Activated CD4-positive, alpha-beta T cell treated with anti-CD3 and anti-CD28 coated beads, Interleukin-2, amount 10 ng/mL, durations not matched to agents 24 days and 14 days (primary cell): Measurements from ENCODE around the gene NEK1. TPM values are rescaled to one million over a fixed set of nuclear protein-coding genes. Genes with fewer than 3 reads are reported as not detected.
"Not testable (repeated sequence)": the region's sequence is repeated elsewhere in the genome, so short reads cannot be mapped to it uniquely, and the experiment has no call there.

Experiments
- DNase-seq: peaks from one replicate; pipeline ENCODE4 v3.0.0; 2022
- H3K27ac Mint-ChIP-seq: one replicate; pipeline ENCODE4 v1.8.0; 2022; ENCODE audit warnings: mild to moderate bottlenecking, mixed read lengths
- H3K27me3 Mint-ChIP-seq: one replicate; pipeline ENCODE4 v1.8.0; 2022; ENCODE audit warnings: mixed read lengths
- H3K36me3 Mint-ChIP-seq: one replicate; pipeline ENCODE4 v1.8.0; 2022; ENCODE audit warnings: low read depth, mild to moderate bottlenecking, mixed read lengths
- H3K4me1 Mint-ChIP-seq: one replicate; pipeline ENCODE4 v1.8.0; 2021; ENCODE audit warnings: mixed read lengths
- H3K4me3 Mint-ChIP-seq: one replicate; pipeline ENCODE4 v1.8.0; 2022; ENCODE audit warnings: mild to moderate bottlenecking, moderate library complexity, mixed read lengths
- H3K9me3 Mint-ChIP-seq: one replicate; pipeline ENCODE4 v1.8.0; 2021; ENCODE audit warnings: mixed read lengths
- intact Hi-C: fragments of 100-400 bp; cut with micrococcal nuclease; formaldehyde crosslinking; loops from one replicate; pipeline ENCODE4 v1.15.1; 2023
- total RNA-seq: library from RNA; stranded (reverse); gene quantifications from 2 replicates; pipeline ENCODE4 v1.2.3, GENCODE V29; 2022

NEK1 gene
- total RNA-seq, 1 donor from 2014 or later: 11.1 TPM

DNA sequence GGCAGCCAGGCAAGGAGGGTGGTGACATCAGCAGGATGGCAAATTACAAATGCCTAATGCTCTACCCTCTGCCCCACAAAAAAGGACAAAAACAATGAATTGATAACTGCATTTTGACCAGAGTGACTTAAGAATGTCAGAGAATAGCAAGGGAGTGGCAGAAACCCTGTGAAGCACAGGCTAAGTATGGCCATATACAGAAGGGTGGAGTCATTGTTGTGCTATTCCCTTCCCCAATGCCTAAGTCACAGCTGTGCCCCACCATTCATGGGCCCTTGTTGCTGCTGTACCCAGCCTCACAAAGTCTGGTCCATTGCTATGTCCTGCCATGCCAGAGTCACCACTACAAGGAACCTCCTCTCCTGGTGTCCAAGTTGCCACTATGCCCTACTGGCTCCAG, 123.1 kb downstream of the NEK1 start:
- Mint-ChIP-seq H3K4me1 (peaks cover 3% of the 10 kb centered on the region), H3K9me3 (no peaks in the 10 kb centered on the region), H3K27ac (no peak overlapping the region), H3K4me3 (no peak overlapping the region), H3K36me3 (no peaks in the 10 kb centered on the region), H3K27me3 (no peaks in the 10 kb centered on the region)
- no peak for DNase-seq
- intact Hi-C loops: loop anchor here (5.0 to 10.0 kb wide), 4 partner anchors 217 to 1305 kb away; partner anchors contain the start of gene SH3RF1

DNA sequence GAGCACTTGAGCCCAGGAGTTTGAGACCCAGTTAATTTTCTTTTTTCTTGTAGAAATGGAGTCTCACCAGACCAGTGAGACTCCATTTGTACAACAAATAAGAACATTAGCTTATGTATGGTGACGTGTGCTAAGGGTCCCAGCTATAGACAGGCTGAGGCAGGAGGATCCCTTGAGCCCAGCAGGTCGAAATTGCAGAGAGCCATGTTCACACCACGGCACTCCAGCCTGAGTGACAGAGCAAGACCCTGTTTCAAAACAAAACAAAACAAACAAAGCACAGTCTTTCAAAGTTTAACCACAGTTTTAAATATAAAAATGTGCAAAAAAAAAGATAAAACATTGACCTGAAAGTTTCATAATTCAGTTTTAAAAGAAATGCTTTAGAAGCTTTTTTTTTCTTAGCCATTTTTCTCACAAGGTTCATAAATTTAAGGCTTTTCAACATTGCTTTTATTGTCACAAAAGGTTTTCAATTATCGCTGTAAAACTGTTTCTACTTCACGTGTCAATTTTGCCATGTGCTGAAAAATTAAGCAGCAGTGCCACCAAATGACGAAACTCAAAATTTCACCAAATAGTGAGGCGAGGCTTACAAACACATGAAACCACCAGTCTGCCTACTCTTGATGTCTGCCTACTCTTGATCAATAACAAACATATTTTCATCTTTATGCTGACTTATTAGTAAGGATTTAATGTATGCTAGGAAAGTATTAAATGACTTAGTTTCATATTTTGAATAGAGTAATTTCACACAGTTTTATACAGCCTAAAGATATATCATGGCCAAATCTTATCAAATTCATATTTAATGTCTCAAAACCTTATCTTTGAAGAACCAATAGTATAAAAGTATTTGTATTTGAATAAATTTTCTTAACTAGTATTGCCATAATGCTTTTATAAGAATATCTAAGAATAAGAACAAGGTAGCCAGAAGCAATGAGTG, 126.3 kb downstream of the NEK1 start:
- H3K27me3 Mint-ChIP-seq: no peaks in the 10 kb centered on the region
- peak; percentile 84 for DNase-seq
- no peak overlapping the region for H3K27ac Mint-ChIP-seq
- no peaks in the 10 kb centered on the region for H3K9me3 Mint-ChIP-seq
- no peak overlapping the region for H3K4me3 Mint-ChIP-seq
- H3K4me1 Mint-ChIP-seq: no peaks in the 10 kb centered on the region
- no peaks in the 10 kb centered on the region for H3K36me3 Mint-ChIP-seq
- intact Hi-C loops: loop anchor here (1.0 to 10.0 kb wide), 6 partner anchors 214 to 1301 kb away; partner anchors contain the start of gene SH3RF1

DNA sequence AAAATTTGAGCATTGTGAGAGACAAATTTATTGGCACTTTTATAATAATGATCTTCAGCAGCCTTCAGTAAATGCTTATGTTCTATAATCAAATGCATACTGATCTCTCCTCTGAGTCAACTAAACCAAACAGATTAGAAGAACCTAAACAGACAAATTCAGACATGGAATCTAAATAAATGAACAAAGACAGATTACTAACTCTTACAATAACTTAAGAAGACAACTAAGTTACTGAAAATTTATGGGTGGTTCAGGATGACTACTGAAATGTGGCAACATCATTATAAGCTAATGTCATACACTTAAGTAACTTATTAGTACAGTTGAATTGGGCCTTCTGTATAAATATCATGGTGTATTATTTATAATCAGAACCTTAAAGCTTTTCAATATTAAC, 127.3 kb downstream of the NEK1 start:
- intact Hi-C loops: loop anchor here (5.0 to 10.0 kb wide), 4 partner anchors 213 to 1300 kb away; partner anchors contain the start of gene SH3RF1
- no peak overlapping the region for H3K4me3 Mint-ChIP-seq
- H3K27me3 Mint-ChIP-seq: no peaks in the 10 kb centered on the region
- H3K27ac Mint-ChIP-seq: no peak overlapping the region
- no peaks in the 10 kb centered on the region for H3K4me1 Mint-ChIP-seq
- H3K9me3 Mint-ChIP-seq: no peaks in the 10 kb centered on the region
- DNase-seq: no peak
- no peaks in the 10 kb centered on the region for H3K36me3 Mint-ChIP-seq

DNA sequence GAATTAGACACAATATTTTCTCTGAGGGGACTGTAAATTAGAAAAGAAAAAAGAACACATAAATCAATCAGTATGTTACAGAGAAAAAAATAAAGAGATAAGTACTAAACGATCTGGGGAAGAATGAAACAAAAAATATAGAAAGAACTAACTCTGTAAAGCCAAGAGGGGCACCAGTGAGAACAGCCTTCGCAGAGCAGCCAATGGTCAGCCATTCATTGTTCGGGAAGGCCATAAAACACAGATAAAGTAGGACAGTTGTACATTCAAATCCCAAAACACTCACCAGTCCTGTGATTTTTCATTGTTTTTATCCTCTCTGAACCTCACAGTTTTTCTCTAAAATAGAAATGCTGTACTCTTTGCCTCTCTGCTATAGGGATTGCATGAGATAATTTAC, 127.9 kb downstream of the NEK1 start:
- no peak overlapping the region for H3K27ac Mint-ChIP-seq
- H3K36me3 Mint-ChIP-seq: no peaks in the 10 kb centered on the region
- DNase-seq: no peak
- H3K9me3 Mint-ChIP-seq: no peaks in the 10 kb centered on the region
- intact Hi-C loops: loop anchor here (10.0 kb wide), 2 partner anchors 970 to 1300 kb away; no protein-coding TSS in a partner anchor
- H3K4me1 Mint-ChIP-seq: no peaks in the 10 kb centered on the region
- H3K4me3 Mint-ChIP-seq: no peak overlapping the region
- H3K27me3 Mint-ChIP-seq: no peaks in the 10 kb centered on the region

DNA sequence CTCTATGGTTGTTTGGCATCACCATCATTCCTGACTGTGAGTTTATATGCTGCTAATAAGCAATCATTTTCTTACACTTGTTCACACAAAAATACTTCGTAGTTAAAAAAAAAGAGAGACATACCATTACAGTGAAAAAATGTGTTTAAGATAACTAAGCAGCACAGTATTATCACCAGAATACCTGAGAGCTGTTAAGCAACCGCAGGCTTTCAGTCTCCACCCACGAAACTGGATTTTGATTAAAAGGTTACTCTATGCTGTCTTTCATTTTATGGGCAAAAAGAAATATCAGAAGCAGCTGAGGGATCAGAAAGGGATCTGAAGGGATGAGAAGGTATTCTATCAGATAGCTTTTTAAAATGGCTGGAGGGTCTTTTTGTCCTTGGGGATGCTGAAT, 148.3 kb downstream of the NEK1 start:
- H3K4me1 Mint-ChIP-seq: no peaks in the 10 kb centered on the region
- no peaks in the 10 kb centered on the region for H3K9me3 Mint-ChIP-seq
- no peaks in the 10 kb centered on the region for H3K27me3 Mint-ChIP-seq
- H3K4me3 Mint-ChIP-seq: no peak overlapping the region
- no peak overlapping the region for H3K27ac Mint-ChIP-seq
- DNase-seq: no peak
- intact Hi-C loops: no loop called here
- H3K36me3 Mint-ChIP-seq: peaks cover 12% of the 10 kb centered on the region

DNA sequence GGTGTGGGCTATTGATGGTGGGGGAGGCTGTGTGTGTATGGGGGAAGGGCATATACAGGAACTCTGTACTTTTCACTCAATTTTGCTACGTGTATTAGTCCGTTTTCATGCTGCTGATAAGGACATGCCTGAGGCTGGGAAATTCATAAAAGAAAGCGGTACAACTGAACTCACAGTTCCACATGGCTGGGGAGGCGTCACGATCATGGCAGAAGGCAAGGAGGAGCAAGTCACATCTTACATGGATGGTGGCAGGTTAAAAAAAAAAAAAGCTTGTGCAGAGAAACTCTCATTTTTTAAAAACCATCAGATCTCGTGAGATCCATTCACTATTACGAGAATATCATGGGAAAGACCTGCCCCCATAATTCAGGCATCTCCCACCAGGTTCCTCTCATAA, 152.3 kb downstream of the NEK1 start:
- intact Hi-C loops: no loop called here
- H3K4me3 Mint-ChIP-seq: no peak overlapping the region
- H3K4me1 Mint-ChIP-seq: no peaks in the 10 kb centered on the region
- no peaks in the 10 kb centered on the region for H3K27me3 Mint-ChIP-seq
- DNase-seq: no peak
- peaks cover 13% of the 10 kb centered on the region for H3K36me3 Mint-ChIP-seq
- H3K27ac Mint-ChIP-seq: no peak overlapping the region
- peaks cover 8% of the 10 kb centered on the region for H3K9me3 Mint-ChIP-seq

DNA sequence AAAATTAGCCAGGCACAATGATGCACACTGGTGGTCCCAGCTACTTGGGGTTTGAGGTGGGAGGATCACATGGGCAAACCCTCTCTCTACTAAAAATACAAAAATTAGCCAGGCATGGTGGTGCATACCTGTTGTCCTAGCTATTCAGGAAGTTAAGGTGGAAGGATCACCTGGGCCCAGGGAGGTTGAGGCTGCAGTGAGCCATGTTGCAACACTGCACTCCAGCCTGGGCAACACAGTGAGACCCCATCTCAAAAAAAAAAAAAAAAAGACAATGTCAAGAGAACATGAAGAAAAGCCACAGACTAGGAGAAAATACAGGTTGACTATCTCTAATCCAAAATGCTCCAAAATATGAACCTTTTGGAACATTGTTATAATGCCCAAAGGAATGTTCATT, 153.8 kb downstream of the NEK1 start:
- peaks cover 15% of the 10 kb centered on the region for H3K9me3 Mint-ChIP-seq
- intact Hi-C loops: no loop called here

DNA sequence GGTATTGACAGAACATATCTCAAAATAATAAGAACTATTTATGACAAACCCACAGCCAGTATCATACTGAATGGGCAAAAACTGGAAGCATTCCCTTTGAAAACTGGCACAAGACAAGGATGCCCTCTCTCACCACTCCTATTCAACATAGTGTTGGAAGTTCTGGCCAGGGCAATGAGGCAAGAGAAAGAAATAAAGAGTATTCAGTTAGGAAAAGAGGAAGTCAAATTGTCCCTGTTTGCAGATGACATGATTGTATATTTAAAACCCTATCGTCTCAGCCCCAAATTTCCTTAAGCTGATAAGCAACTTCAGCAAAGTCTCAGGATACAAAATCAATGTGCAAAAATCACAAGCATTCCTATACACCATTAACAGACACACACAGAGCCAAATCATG, 159.7 kb downstream of the NEK1 start:
- H3K4me3 Mint-ChIP-seq, H3K27me3 Mint-ChIP-seq, H3K4me1 Mint-ChIP-seq, intact Hi-C loops, H3K36me3 Mint-ChIP-seq, H3K27ac Mint-ChIP-seq, DNase-seq: not testable (repeated sequence)
- H3K9me3 Mint-ChIP-seq: peaks cover 19% of the 10 kb centered on the region

More for the DNA sequence above, 153.8 kb downstream of the NEK1 start:
- DNase-seq: no peak
- no peaks in the 10 kb centered on the region for H3K27me3 Mint-ChIP-seq
- H3K27ac Mint-ChIP-seq: no peak overlapping the region
- no peaks in the 10 kb centered on the region for H3K4me1 Mint-ChIP-seq
- peaks cover 16% of the 10 kb centered on the region for H3K36me3 Mint-ChIP-seq
- no peak overlapping the region for H3K4me3 Mint-ChIP-seq

DNA sequence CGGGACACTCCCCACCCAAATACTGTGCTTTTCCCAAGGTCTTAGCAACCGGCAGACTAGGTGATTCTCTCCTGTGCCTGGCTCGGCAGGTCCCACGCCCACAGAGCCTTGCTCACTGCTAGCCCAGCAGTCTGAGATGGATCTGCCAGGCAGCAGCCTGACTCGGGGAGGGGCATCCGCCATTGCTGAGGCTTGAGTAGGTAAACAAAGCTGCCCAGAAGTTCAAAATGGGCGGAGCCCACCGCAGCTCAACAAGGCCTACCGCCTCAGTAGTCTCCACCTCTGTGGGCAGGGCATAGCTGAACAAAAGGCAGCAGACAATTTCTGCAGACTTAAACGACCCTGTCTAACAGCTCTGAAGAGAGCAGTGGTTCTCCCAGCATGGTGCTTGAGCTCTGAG, 163.4 kb downstream of the NEK1 start:
- H3K27ac Mint-ChIP-seq, intact Hi-C loops, H3K4me1 Mint-ChIP-seq, DNase-seq, H3K4me3 Mint-ChIP-seq, H3K27me3 Mint-ChIP-seq: not testable (repeated sequence)
- Mint-ChIP-seq H3K36me3 (peaks cover 23% of the 10 kb centered on the region), H3K9me3 (peaks cover 14% of the 10 kb centered on the region)

DNA sequence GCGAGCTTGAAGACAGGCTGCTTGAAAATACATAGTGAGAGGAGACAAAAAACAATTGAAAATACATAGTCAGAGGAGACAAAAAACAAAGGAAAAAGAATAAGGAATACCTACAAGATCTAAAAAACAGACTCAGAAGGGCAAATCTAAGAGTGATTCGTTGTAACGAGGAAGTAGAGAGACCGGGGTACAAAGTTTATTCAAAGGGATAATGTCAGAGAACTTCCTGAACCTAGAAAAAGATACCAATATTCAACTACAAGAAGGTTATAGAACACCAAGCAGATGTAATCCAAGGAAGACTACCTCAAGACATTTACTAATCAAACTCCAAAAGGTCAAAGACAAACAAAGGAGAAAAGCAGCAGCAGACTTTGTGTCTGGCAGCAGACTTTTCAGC, 165.6 kb downstream of the NEK1 start:
- no peak overlapping the region for H3K4me3 Mint-ChIP-seq
- H3K27me3 Mint-ChIP-seq: no peaks in the 10 kb centered on the region
- intact Hi-C loops: no loop called here
- no peaks in the 10 kb centered on the region for H3K4me1 Mint-ChIP-seq
- no peak for DNase-seq
- H3K27ac Mint-ChIP-seq: no peak overlapping the region
- H3K36me3 Mint-ChIP-seq: peaks cover 35% of the 10 kb centered on the region
- H3K9me3 Mint-ChIP-seq: peaks cover 23% of the 10 kb centered on the region

DNA sequence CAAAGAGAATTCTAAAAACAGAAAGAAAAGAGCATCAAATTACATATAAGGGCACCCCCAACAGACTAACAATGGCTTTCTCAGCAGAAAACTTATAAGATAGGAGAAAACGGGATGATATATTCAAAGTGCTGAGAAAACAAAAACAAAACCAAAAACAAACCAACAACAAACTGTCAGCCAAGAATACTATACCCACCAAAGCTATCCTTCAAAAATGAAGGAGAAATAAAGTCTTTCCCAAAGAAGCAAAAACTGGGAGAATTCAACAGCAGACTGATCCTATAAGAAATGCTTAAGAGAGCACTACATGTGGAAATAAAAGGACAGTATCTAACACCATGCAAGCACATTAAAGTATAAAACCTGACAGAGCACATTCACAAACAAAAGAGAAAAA, 168.6 kb downstream of the NEK1 start:
- Mint-ChIP-seq H3K4me1 (no peaks in the 10 kb centered on the region), H3K36me3 (peaks cover 29% of the 10 kb centered on the region), H3K9me3 (peaks cover 23% of the 10 kb centered on the region), H3K27me3 (no peaks in the 10 kb centered on the region), H3K4me3 (no peak overlapping the region), H3K27ac (no peak overlapping the region)
- intact Hi-C loops: no loop called here
- no peak for DNase-seq

DNA sequence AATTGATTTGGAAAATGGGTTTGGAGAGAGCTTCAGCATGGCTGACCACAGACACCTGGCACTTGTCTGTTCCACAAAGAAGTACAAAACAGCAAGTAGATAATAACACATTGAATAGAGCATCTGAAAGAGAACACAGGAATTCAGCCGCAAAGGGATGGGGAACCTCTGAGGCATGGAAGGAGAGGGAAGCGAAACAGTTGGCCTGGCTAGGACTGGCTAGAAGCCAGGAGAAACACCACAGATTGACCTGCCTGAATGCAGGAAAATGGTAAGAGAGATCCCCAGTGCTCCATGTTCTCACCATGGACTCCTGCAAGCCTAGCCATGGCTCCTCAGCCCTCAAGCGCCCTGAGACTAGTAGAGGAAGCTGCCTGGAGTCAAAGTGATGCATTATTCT, 171.9 kb downstream of the NEK1 start:
- H3K4me1 Mint-ChIP-seq: peaks cover 4% of the 10 kb centered on the region
- no peak overlapping the region for H3K4me3 Mint-ChIP-seq
- intact Hi-C loops: no loop called here
- peaks cover 22% of the 10 kb centered on the region for H3K36me3 Mint-ChIP-seq
- DNase-seq: no peak
- H3K27ac Mint-ChIP-seq: no peak overlapping the region
- peaks cover 27% of the 10 kb centered on the region for H3K9me3 Mint-ChIP-seq
- H3K27me3 Mint-ChIP-seq: no peaks in the 10 kb centered on the region

DNA sequence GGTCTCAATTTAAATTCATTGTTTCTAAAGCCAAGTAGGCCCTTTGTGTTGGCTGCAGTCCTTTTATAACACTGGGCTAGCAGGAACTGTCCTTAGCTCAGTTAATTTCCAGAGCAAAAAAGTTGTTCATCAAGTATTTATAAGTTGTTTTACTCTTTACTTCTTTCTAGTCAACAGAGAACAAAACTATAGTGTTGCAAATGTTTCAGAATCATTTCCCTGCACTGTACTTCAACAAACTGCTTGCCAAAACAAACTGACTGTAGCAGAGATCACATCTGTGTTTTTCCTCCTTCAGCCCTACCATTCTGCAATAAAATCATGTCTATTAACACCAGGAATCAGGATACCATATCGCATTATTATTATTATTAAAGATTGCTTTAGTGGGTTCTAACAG, 173.1 kb downstream of the NEK1 start:
- H3K27ac Mint-ChIP-seq: no peak overlapping the region
- DNase-seq: no peak
- peaks cover 15% of the 10 kb centered on the region for H3K36me3 Mint-ChIP-seq
- peaks cover 19% of the 10 kb centered on the region for H3K9me3 Mint-ChIP-seq
- intact Hi-C loops: no loop called here
- H3K4me3 Mint-ChIP-seq: no peak overlapping the region
- H3K4me1 Mint-ChIP-seq: peaks cover 4% of the 10 kb centered on the region
- no peaks in the 10 kb centered on the region for H3K27me3 Mint-ChIP-seq

DNA sequence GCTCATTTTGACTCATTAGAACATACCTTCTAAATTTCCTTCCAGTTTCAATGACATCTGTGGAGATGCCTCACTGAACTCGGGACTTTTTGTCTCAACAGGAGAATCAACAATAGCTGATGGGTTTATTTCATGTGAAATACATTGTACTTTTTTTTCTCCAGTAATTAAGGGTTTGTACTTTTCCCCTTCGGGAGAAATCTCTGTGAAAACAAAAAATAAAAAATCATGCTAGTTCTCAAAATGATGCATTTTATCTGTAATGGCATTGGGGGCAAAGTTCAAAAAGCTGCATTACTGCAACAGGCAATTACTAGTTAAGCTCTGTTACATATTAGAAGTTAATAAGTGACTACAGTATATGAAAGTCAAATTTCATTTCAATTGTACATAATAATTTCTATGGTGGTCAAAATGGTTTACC, 174.3 kb downstream of the NEK1 start:
- peaks cover 10% of the 10 kb centered on the region for H3K9me3 Mint-ChIP-seq

More for the DNA sequence above, 174.3 kb downstream of the NEK1 start:
- Mint-ChIP-seq H3K4me1 (peaks cover 4% of the 10 kb centered on the region), H3K4me3 (no peak overlapping the region), H3K27me3 (no peaks in the 10 kb centered on the region), H3K27ac (no peak overlapping the region), H3K36me3 (peaks cover 8% of the 10 kb centered on the region)
- DNase-seq: no peak
- intact Hi-C loops: no loop called here
